Glutamatergic neuron (in vitro differentiated cells): ENCODE measurements around the gene ARHGAP20. TPM values are rescaled to one million over a fixed set of nuclear protein-coding genes. Genes with fewer than 3 reads are reported as not detected.

Experiments
- DNase-seq: peaks from one replicate; pipeline ENCODE4 v3.0.0; 2022
- H3K27ac Mint-ChIP-seq: one replicate; pipeline ENCODE4 v1.8.0; 2020; ENCODE audit warnings: mild to moderate bottlenecking, mixed read lengths, inconsistent platforms; ENCODE audit not compliant: unreplicated experiment
- H3K27me3 Mint-ChIP-seq: one replicate; pipeline ENCODE4 v1.8.0; 2020; ENCODE audit warnings: mild to moderate bottlenecking, moderate library complexity, mixed read lengths, inconsistent platforms; ENCODE audit not compliant: unreplicated experiment
- H3K36me3 Mint-ChIP-seq: one replicate; pipeline ENCODE4 v1.8.0; 2020; ENCODE audit warnings: mild to moderate bottlenecking, mixed read lengths, inconsistent platforms; ENCODE audit not compliant: unreplicated experiment
- H3K4me1 Mint-ChIP-seq: one replicate; pipeline ENCODE4 v1.8.0; 2020; ENCODE audit warnings: mild to moderate bottlenecking, low read depth, mixed read lengths, inconsistent platforms; ENCODE audit not compliant: unreplicated experiment
- H3K4me3 Mint-ChIP-seq: one replicate; pipeline ENCODE4 v1.8.0; 2020; ENCODE audit warnings: mild to moderate bottlenecking, mixed read lengths, inconsistent platforms; ENCODE audit not compliant: unreplicated experiment
- H3K9me3 Mint-ChIP-seq: one replicate; pipeline ENCODE4 v1.8.0; 2020; ENCODE audit warnings: mild to moderate bottlenecking, moderate library complexity, mixed read lengths, inconsistent platforms; ENCODE audit not compliant: unreplicated experiment
- CTCF ChIP-seq: fragments of 200-600 bp; sonication (generic); IDR thresholded peaks from one replicate; pipeline ENCODE4 v1.5.0; 2021; ENCODE audit not compliant: partially characterized antibody, unreplicated experiment
- total RNA-seq: library from RNA; stranded (reverse); fragmentation: NEBNext Ultra II Directional; extraction: Animal tissue kit (Norgen Biotek cat#: 25700); gene quantifications from one replicate; pipeline ENCODE4 v1.2.1, GENCODE V29; 2021; ENCODE audit not compliant: unreplicated experiment

ARHGAP20 gene
- total RNA-seq, 1 donor from 2014 or later, result not detected

- no peaks in the 10 kb centered on the region for H3K36me3 Mint-ChIP-seq
- no peak for DNase-seq
- no peak overlapping the region for H3K27ac Mint-ChIP-seq
- no peaks in the 10 kb centered on the region for H3K4me1 Mint-ChIP-seq
- no peak for TF ChIP-seq CTCF
- H3K4me3 Mint-ChIP-seq, result no peak overlapping the region
- no peaks in the 10 kb centered on the region for H3K9me3 Mint-ChIP-seq
- no peaks in the 10 kb centered on the region for H3K27me3 Mint-ChIP-seq
Measured at GRCh38 chr11:110614031-110614430, 98.2 kb downstream of the ARHGAP20 start.

- Mint-ChIP-seq H3K27ac (no peak overlapping the region), H3K4me3 (no peak overlapping the region), H3K9me3 (no peaks in the 10 kb centered on the region), H3K27me3 (no peaks in the 10 kb centered on the region), H3K4me1 (no peaks in the 10 kb centered on the region), H3K36me3 (no peaks in the 10 kb centered on the region)
- DNase-seq, result no peak
- no peak for TF ChIP-seq CTCF
Measured at GRCh38 chr11:110613197-110613918, 98.9 kb downstream of the ARHGAP20 start.

GRCh38 chr11:110606415-110606814 is 105.8 kb downstream of the ARHGAP20 start:
- no peaks in the 10 kb centered on the region for H3K27me3 Mint-ChIP-seq
- no peak for TF ChIP-seq CTCF
- no peak overlapping the region for H3K27ac Mint-ChIP-seq
- H3K36me3 Mint-ChIP-seq, result no peaks in the 10 kb centered on the region
- H3K4me3 Mint-ChIP-seq, result no peak overlapping the region
- H3K4me1 Mint-ChIP-seq, result no peaks in the 10 kb centered on the region
- H3K9me3 Mint-ChIP-seq, result no peaks in the 10 kb centered on the region
- DNase-seq, result no peak

- no peaks in the 10 kb centered on the region for H3K9me3 Mint-ChIP-seq
- H3K4me1 Mint-ChIP-seq, result no peaks in the 10 kb centered on the region
- no peak overlapping the region for H3K4me3 Mint-ChIP-seq
- H3K27me3 Mint-ChIP-seq, result peaks cover 4% of the 10 kb centered on the region
- no peaks in the 10 kb centered on the region for H3K36me3 Mint-ChIP-seq
- DNase-seq, result no peak
- TF ChIP-seq CTCF, result no peak
- no peak overlapping the region for H3K27ac Mint-ChIP-seq
Measured at GRCh38 chr11:110601936-110602335, 110.3 kb downstream of the ARHGAP20 start.

GRCh38 chr11:110600322-110600721 is 111.9 kb downstream of the ARHGAP20 start:
- no peak for DNase-seq
- Mint-ChIP-seq H3K36me3 (no peaks in the 10 kb centered on the region), H3K9me3 (no peaks in the 10 kb centered on the region), H3K27ac (no peak overlapping the region), H3K4me1 (no peaks in the 10 kb centered on the region), H3K27me3 (peaks cover 4% of the 10 kb centered on the region), H3K4me3 (no peak overlapping the region)
- TF ChIP-seq CTCF, result no peak
